OCI-LY3 (cell line): ENCODE results near the gene RAB20.
"Not testable (repeated sequence)": the region's sequence is repeated elsewhere in the genome, so short reads cannot be mapped to it uniquely, and the experiment has no call there.

Experiments
- H2AFZ ChIP-seq: fragments of 200-600, 300-600 bp; shearing (Covaris generic); 2 replicates; pipeline ENCODE4 v1.6.0; 2014; ENCODE audit warnings: antibody characterized with exemption, low read depth, low read length
- H3K27ac ChIP-seq: fragments of 200-600, 300-600 bp; sonication (generic); 2 replicates; pipeline ENCODE4 v1.5.1; 2014; ENCODE audit warnings: mild to moderate bottlenecking, low read length, moderate library complexity, mixed read lengths
- H3K27me3 ChIP-seq: fragments of 200-600, 300-600 bp; sonication (generic); 2 replicates; pipeline ENCODE4 v1.6.1; 2014; ENCODE audit warnings: low read depth, low read length, mixed read lengths
- H3K36me3 ChIP-seq: fragments of 200-600, 300-600 bp; sonication (generic); replicated peaks from 2 replicates; pipeline ENCODE3; 2014; ENCODE audit warnings: low read depth, low read length, mixed read lengths
- H3K4me1 ChIP-seq: fragments of 300-600, 200-600 bp; sonication (generic); 2 replicates; pipeline ENCODE4 v1.6.1; 2014; ENCODE audit warnings: low read length, mixed read lengths
- H3K4me2 ChIP-seq: fragments of 200-600, 300-600 bp; sonication (generic); 2 replicates; pipeline ENCODE4 v1.6.1; 2014; ENCODE audit warnings: low read length, mixed read lengths
- H3K4me3 ChIP-seq: fragments of 300-600, 200-600 bp; sonication (generic); 2 replicates; pipeline ENCODE4 v1.5.1; 2014; ENCODE audit warnings: antibody characterized with exemption, mild to moderate bottlenecking, low read length, moderate library complexity
- H3K79me2 ChIP-seq: fragments of 300-600, 200-600 bp; shearing (Covaris generic); 2 replicates; pipeline ENCODE4 v1.6.1; 2014; ENCODE audit warnings: mild to moderate bottlenecking, low read length, mixed read lengths
- H3K9ac ChIP-seq: fragments of 300-600, 200-600 bp; shearing (Covaris generic); 2 replicates; pipeline ENCODE4 v1.6.0; 2014; ENCODE audit warnings: mild to moderate bottlenecking, low read length, moderate library complexity
- H3K9me3 ChIP-seq: fragments of 200-600, 300-600 bp; shearing (Covaris generic); 2 replicates; pipeline ENCODE4 v1.6.1; 2014; ENCODE audit warnings: low read length, mixed read lengths; ENCODE audit not compliant: insufficient read depth
- H4K20me1 ChIP-seq: fragments of 200-600, 300-600 bp; sonication (generic); 2 replicates; pipeline ENCODE4 v1.6.1; 2016; ENCODE audit warnings: low read length, mixed read lengths; ENCODE audit not compliant: insufficient read depth
- EZH2phosphoT487 ChIP-seq: fragments of 200-600 bp; shearing (Covaris generic); IDR thresholded peaks from 2 replicates; pipeline ENCODE4 v1.6.1; 2018; ENCODE audit warnings: antibody characterized with exemption, mixed run types, low read depth
- TF ChIP-seq, protein P1 (sequence below): fragments of 200-600, 300-600 bp; sonication (generic); IDR thresholded peaks from 2 replicates; pipeline ENCODE4 v1.5.1; 2014; ENCODE audit warnings: antibody characterized with exemption, low read length, low read depth

RAB20 gene

DNA sequence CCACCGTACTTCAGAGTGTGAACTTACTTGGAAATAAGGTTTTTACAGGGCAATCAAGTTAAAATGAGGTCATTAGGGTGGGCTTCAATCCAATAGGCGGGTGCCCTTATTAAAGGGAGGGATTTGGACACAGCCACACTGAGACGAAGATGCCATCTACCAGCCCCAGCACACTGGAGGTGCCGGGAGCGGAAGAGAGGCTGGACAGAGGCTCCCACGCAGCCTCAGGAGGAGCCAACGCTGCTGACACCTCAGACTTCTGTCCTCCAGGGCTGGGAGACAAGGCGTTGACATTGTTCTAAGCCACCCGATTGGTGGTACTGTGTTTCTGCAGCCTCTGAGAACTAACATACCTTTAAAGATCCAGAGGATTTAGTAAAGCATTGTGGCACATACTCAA is 12.6 kb upstream of the RAB20 start:
- H3K79me2 ChIP-seq = no peaks in the 10 kb centered on the region
- H3K27ac ChIP-seq = no peak overlapping the region
- H3K36me3 ChIP-seq = no peaks in the 10 kb centered on the region
- H3K4me1 ChIP-seq = peaks cover 24% of the 10 kb centered on the region
- TF ChIP-seq EZH2phosphoT487 = no peak
- TF ChIP-seq, protein P1, sequence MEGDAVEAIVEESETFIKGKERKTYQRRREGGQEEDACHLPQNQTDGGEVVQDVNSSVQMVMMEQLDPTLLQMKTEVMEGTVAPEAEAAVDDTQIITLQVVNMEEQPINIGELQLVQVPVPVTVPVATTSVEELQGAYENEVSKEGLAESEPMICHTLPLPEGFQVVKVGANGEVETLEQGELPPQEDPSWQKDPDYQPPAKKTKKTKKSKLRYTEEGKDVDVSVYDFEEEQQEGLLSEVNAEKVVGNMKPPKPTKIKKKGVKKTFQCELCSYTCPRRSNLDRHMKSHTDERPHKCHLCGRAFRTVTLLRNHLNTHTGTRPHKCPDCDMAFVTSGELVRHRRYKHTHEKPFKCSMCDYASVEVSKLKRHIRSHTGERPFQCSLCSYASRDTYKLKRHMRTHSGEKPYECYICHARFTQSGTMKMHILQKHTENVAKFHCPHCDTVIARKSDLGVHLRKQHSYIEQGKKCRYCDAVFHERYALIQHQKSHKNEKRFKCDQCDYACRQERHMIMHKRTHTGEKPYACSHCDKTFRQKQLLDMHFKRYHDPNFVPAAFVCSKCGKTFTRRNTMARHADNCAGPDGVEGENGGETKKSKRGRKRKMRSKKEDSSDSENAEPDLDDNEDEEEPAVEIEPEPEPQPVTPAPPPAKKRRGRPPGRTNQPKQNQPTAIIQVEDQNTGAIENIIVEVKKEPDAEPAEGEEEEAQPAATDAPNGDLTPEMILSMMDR = no peak
- no peak overlapping the region for H3K9ac ChIP-seq
- H4K20me1 ChIP-seq = peaks cover 6% of the 10 kb centered on the region; the same call in 1 of the 2 replicates
- H3K4me3 ChIP-seq = no peak overlapping the region
- no peak overlapping the region for H2AFZ ChIP-seq
- H3K4me2 ChIP-seq = no peak overlapping the region
- no peaks in the 10 kb centered on the region for H3K9me3 ChIP-seq
- peaks cover 59% of the 10 kb centered on the region for H3K27me3 ChIP-seq

DNA sequence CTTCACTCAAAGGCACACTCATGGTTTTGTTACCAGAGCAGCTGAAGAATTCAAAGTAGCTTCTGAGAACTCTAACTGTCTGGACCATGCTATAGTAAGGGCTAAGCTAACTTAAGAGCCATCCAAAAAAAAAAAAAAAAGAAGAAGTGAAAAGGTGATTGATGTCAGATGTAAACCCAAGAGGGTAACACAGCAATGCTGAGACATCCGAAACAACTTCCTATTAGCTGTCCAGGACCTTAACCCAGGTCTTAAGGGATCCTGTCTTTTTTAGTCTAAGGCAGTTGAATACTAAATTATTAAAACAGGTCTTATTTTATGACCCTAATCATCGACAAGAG is 11.2 kb upstream of the RAB20 start:
- TF ChIP-seq, protein P1 = no peak
- no peak for TF ChIP-seq EZH2phosphoT487
- Histone ChIP-seq H3K4me2 (no peak overlapping the region), H3K27me3 (peaks cover 64% of the 10 kb centered on the region)

DNA sequence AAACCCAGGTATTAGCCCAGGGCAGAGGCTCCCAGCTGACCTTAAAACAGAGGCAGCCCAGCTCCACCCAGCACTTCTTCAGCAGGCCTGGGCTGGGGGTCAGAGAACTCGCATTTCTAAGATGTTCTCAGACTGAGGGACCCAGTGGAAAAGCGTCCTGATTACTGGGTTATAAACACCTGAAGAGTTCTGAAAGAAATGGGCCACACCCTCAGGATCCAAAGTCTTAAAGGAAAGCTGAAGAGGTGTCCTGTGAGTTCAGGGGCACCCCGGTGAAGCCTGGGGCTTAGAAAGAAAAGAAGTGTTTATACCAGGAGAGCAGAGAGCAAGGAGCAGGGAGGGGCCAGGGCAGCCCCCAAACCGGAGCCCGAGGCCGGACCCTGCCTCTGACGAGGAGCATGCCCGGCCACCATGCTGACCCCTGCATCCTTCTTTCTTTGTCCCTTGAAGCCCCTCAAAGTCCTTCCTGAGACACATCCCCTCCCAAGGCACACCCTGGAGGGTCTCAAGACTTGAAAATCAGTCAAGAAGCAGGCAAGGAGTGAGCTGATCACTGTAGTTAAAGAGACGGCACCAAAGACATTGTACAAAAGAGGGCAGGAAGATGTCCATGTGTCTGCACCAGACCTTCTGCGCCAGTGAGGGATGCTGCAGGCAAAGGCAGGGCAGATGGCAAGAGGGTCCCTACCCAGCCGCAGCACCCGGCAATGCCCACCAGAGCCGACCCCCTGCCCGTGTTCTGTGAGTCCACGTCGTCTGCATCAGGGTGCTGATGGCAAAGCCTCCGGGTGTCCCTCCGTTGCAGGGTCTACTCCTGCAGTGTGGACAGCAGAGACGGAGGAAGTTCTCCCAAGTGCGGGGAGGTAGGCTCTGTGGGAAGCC is 10.6 kb upstream of the RAB20 start:
- Histone ChIP-seq H3K36me3 (no peaks in the 10 kb centered on the region), H4K20me1 (peaks cover 6% of the 10 kb centered on the region; the same call in 1 of the 2 replicates), H3K4me2 (no peak overlapping the region), H2AFZ (no peak overlapping the region), H3K27ac (no peak overlapping the region), H3K27me3 (peaks cover 64% of the 10 kb centered on the region), H3K79me2 (no peaks in the 10 kb centered on the region), H3K4me1 (peaks cover 24% of the 10 kb centered on the region), H3K9me3 (no peaks in the 10 kb centered on the region), H3K9ac (no peak overlapping the region), H3K4me3 (no peak overlapping the region)
- TF ChIP-seq, protein P1 = no peak
- no peak for TF ChIP-seq EZH2phosphoT487

More for the DNA sequence above, 11.2 kb upstream of the RAB20 start:
- Histone ChIP-seq H3K4me1 (peaks cover 24% of the 10 kb centered on the region), H3K27ac (no peak overlapping the region), H3K79me2 (no peaks in the 10 kb centered on the region), H3K9ac (no peak overlapping the region), H4K20me1 (peaks cover 6% of the 10 kb centered on the region; the same call in 1 of the 2 replicates), H3K36me3 (no peaks in the 10 kb centered on the region), H3K4me3 (no peak overlapping the region), H3K9me3 (no peaks in the 10 kb centered on the region), H2AFZ (no peak overlapping the region)

DNA sequence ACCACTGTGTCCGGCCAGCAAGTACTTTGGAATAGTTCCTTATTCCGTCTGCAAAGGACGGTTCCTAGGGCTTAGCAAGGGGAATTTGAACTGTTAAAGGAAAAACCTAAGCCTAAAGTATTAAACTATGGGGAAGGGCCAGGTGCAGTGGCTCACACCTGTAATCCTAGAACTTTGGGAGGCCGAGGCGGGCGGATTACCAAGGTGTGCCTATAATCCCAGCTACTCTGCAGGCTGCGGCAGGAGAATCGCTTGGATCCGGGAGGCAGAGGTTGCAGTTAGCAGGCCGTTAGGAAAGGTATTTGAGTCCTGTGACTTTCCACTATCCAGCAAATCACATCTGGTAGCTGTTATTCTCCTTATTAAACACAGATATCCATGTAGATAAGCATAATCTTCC is 9.4 kb upstream of the RAB20 start:
- Histone ChIP-seq H2AFZ (no peak overlapping the region), H3K36me3 (no peaks in the 10 kb centered on the region), H3K27me3 (peaks cover 60% of the 10 kb centered on the region), H3K79me2 (no peaks in the 10 kb centered on the region), H4K20me1 (peaks cover 6% of the 10 kb centered on the region; the same call in 1 of the 2 replicates), H3K4me3 (no peak overlapping the region), H3K4me1 (peaks cover 19% of the 10 kb centered on the region), H3K9me3 (no peaks in the 10 kb centered on the region), H3K4me2 (no peak overlapping the region), H3K27ac (no peak overlapping the region), H3K9ac (no peak overlapping the region)
- no peak for TF ChIP-seq EZH2phosphoT487
- TF ChIP-seq, protein P1 = no peak

DNA sequence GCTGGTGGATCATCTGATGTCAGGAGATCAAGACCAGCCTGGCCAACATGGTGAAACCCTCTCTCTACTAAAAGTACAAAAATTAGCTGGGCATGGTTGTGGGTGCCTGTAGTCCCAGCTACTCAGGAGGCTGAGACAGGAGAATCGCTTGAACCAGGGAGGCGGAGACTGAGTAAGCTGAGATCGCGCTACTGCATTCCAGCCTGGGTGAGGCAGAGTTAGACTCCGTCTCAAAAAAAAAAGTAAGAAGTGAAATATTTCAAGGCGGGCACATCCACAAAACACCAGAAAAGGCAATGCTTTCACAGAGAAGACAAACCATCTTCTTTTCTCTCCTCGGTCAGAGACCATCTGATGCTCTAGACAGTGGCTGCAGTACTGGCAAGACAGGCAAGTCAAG is 8.4 kb upstream of the RAB20 start:
- H3K27me3 ChIP-seq = peaks cover 63% of the 10 kb centered on the region
- H3K4me1 ChIP-seq, H3K9ac ChIP-seq, H3K9me3 ChIP-seq, H3K4me2 ChIP-seq, H3K79me2 ChIP-seq, H3K4me3 ChIP-seq, H4K20me1 ChIP-seq, H3K27ac ChIP-seq, H3K36me3 ChIP-seq, H2AFZ ChIP-seq: not testable (repeated sequence)
